C4-2B (cell line): Measurements from ENCODE around the gene DCAF12.

ENCODE experiments used
- CTCF ChIP-seq: fragments of 450-650 bp; conservative IDR thresholded peaks from 2 replicates; pipeline ENCODE4 v1.5.1; 2017; ENCODE audit warnings: mild to moderate bottlenecking
- ZFX ChIP-seq: fragments of 450-650 bp; IDR thresholded peaks from 2 replicates; pipeline ENCODE4 v1.6.1; 2017

- TF ChIP-seq CTCF = no peak
- no peak for TF ChIP-seq ZFX
Observed at GRCh38 chr9:34049630-34050384, 76.7 kb downstream of the DCAF12 start.
